B cell (primary cell): ENCODE data around the gene C12orf57. TPM values are rescaled to one million over a fixed set of nuclear protein-coding genes. Genes with fewer than 3 reads are reported as not detected.

Source experiments
- ATAC-seq: fragments of 200-7000 bp; cut with Tn5 transposase; one replicate; pipeline ENCODE4 v1.10.0; 2021; ENCODE audit warnings: low read depth, mild to moderate bottlenecking, moderate number of reproducible peaks, moderate library complexity
- CTCF ChIA-PET: fragments of 350-600 bp; sonication (Branson Sonifier 250); formaldehyde crosslinking; loops from one replicate; lab custom pipeline; 2021; ENCODE audit warnings: antibody characterized with exemption, inconsistent platforms; lab: Charles Lee
- POLR2A ChIA-PET: fragments of 350-600 bp; sonication (Branson Sonifier 250); formaldehyde crosslinking; loops from one replicate; lab custom pipeline; 2021; ENCODE audit warnings: antibody characterized with exemption; lab: Charles Lee
- DNase-seq: peaks from one replicate; pipeline ENCODE4 v3.0.0; 2013
- H2AFZ ChIP-seq: 2 replicates; pipeline ENCODE4 v1.6.1; 2012; ENCODE audit warnings: mild to moderate bottlenecking, low read depth, low read length; ENCODE audit not compliant: insufficient read depth, poor library complexity, severe bottlenecking
- H3K27ac ChIP-seq, 2 donors: 1 replicate in 1 of 2; 2 replicates in 1 of 2; pipeline ENCODE4 v1.5.1; 2012 to 2013; ENCODE audit warnings: low read length in 2 of 2, mild to moderate bottlenecking in 2 of 2, moderate library complexity in 1 of 2
- H3K27me3 ChIP-seq, 4 experiments: fragments of 200-600 bp in 1 of 4; sonication (generic) in 1 of 4; replicated peaks in 1 of 4; 1 replicate in 2 of 4; 2 replicates in 2 of 4; pipeline versions ENCODE4 v1.6.1 to v1.7.0; 2013 to 2016; ENCODE audit warnings: low read length in 3 of 4, mild to moderate bottlenecking in 2 of 4, mixed read lengths in 1 of 4, moderate library complexity in 1 of 4; ENCODE audit not compliant: insufficient read depth in 4 of 4, control insufficient read depth in 3 of 4; ENCODE audit errors: control extremely low read depth in 1 of 4
- H3K36me3 ChIP-seq, 2 experiments: replicated peaks in 1 of 2; 1 replicate in 1 of 2; 2 replicates in 1 of 2; pipeline versions ENCODE4 v1.6.1 to v1.7.1; 2013; ENCODE audit warnings: low read length in 1 of 2; ENCODE audit not compliant: insufficient read depth in 2 of 2, control insufficient read depth in 1 of 2; ENCODE audit errors: control extremely low read depth in 1 of 2, extremely low read depth in 1 of 2
- H3K4me1 ChIP-seq, 2 donors: fragments of 200-600 bp in 1 of 2; sonication (generic) in 1 of 2; 1 replicate in 1 of 2; 2 replicates in 1 of 2; pipeline versions ENCODE4 v1.5.1 to v1.6.1; 2013 to 2017; ENCODE audit warnings: low read length in 2 of 2; ENCODE audit not compliant: control insufficient read depth in 2 of 2, insufficient read depth in 2 of 2
- H3K4me2 ChIP-seq: replicated peaks from 2 replicates; pipeline ENCODE3; 2012; ENCODE audit warnings: mild to moderate bottlenecking, low read depth, low read length; ENCODE audit not compliant: poor library complexity, severe bottlenecking
- H3K4me3 ChIP-seq, 5 experiments: fragments of 200-600 bp in 1 of 5; sonication (generic) in 1 of 5; 1 replicate in 3 of 5; 2 replicates in 2 of 5; pipeline versions ENCODE4 v1.5.1 to v1.7.0; 2011 to 2016; ENCODE audit warnings: low read length in 4 of 5, mild to moderate bottlenecking in 4 of 5, low read depth in 2 of 5, control low read depth in 1 of 5, moderate library complexity in 1 of 5; ENCODE audit not compliant: insufficient read depth in 1 of 5; ENCODE audit errors: control extremely low read depth in 1 of 5, extremely low read depth in 1 of 5
- H3K79me2 ChIP-seq: fragments of 200-600 bp; sonication (generic); one replicate; pipeline ENCODE4 v1.6.0; 2016; ENCODE audit warnings: low read length; ENCODE audit not compliant: control insufficient read depth, insufficient read depth
- H3K9ac ChIP-seq: fragments of 200-600 bp; sonication (generic); 2 replicates; pipeline ENCODE4 v1.6.1; 2017; ENCODE audit warnings: mild to moderate bottlenecking, low read length, moderate library complexity
- H3K9me3 ChIP-seq, 3 donors: one replicate each; pipeline versions ENCODE4 v1.6.1 to v1.7.1; 2013; ENCODE audit warnings: low read length in 2 of 3; ENCODE audit not compliant: control insufficient read depth in 2 of 3, insufficient read depth in 1 of 3; ENCODE audit errors: control extremely low read depth in 1 of 3
- H4K20me1 ChIP-seq: 2 replicates; pipeline ENCODE4 v1.6.0; 2012; ENCODE audit warnings: mild to moderate bottlenecking, low read length; ENCODE audit not compliant: insufficient read depth, control insufficient read depth, poor library complexity, severe bottlenecking
- H3K27ac Mint-ChIP-seq: one replicate; pipeline ENCODE4 v1.8.0; 2021; ENCODE audit warnings: mixed read lengths
- H3K27me3 Mint-ChIP-seq: one replicate; pipeline ENCODE4 v1.8.0; 2021; ENCODE audit warnings: mixed read lengths
- H3K4me1 Mint-ChIP-seq: one replicate; pipeline ENCODE4 v1.8.0; 2021; ENCODE audit warnings: mixed read lengths
- H3K4me3 Mint-ChIP-seq: one replicate; pipeline ENCODE4 v1.8.0; 2021; ENCODE audit warnings: mixed read lengths
- H3K9me3 Mint-ChIP-seq: one replicate; pipeline ENCODE4 v1.8.0; 2022; ENCODE audit warnings: mixed read lengths; ENCODE audit not compliant: insufficient read depth
- EZH2 ChIP-seq: IDR thresholded peaks from 2 replicates; pipeline ENCODE4 v1.6.1; 2012; ENCODE audit warnings: borderline replicate concordance, low read depth, mild to moderate bottlenecking, moderate library complexity, low read length; ENCODE audit not compliant: insufficient read depth, poor library complexity, severe bottlenecking
- WGBS: methylation state at CpG from one replicate; pipeline ENCODE4 v1.1.5; 2013; ENCODE audit warnings: missing lambda C conversion rate; ENCODE audit not compliant: insufficient coverage; 5-methylcytosine and 5-hydroxymethylcytosine counted together
- intact Hi-C: fragments of 100-400 bp; cut with micrococcal nuclease; formaldehyde crosslinking; loops from one replicate; pipeline ENCODE4 v1.10.0; 2022
- polyA plus RNA-seq: library from polyadenylated mRNA; depleted of rRNA; stranded (reverse); fragments of >200 nt; gene quantifications from 2 replicates; pipeline ENCODE4 v1.2.3, GENCODE V29; 2012
- total RNA-seq, 2 donors: library from RNA; stranded (reverse); fragments of 120-200 nt in 1 of 2; gene quantifications; 1 replicate in 1 of 2; 2 replicates in 1 of 2; pipeline versions ENCODE4 v1.2.3 to v1.2.4, GENCODE V29; 2013 to 2022
- TF ChIP-seq, protein P1 (sequence below): fragments of 200-600 bp; IDR thresholded peaks from one replicate; pipeline ENCODE4 v1.8.0; 2022; ENCODE audit warnings: antibody characterized with exemption, mild to moderate bottlenecking

Gene C12orf57
- total and polyA plus RNA-seq, 2 donors (not counting 1 experiment from before 2014, with no cell fraction given) = 90.9 to 460 TPM

DNA sequence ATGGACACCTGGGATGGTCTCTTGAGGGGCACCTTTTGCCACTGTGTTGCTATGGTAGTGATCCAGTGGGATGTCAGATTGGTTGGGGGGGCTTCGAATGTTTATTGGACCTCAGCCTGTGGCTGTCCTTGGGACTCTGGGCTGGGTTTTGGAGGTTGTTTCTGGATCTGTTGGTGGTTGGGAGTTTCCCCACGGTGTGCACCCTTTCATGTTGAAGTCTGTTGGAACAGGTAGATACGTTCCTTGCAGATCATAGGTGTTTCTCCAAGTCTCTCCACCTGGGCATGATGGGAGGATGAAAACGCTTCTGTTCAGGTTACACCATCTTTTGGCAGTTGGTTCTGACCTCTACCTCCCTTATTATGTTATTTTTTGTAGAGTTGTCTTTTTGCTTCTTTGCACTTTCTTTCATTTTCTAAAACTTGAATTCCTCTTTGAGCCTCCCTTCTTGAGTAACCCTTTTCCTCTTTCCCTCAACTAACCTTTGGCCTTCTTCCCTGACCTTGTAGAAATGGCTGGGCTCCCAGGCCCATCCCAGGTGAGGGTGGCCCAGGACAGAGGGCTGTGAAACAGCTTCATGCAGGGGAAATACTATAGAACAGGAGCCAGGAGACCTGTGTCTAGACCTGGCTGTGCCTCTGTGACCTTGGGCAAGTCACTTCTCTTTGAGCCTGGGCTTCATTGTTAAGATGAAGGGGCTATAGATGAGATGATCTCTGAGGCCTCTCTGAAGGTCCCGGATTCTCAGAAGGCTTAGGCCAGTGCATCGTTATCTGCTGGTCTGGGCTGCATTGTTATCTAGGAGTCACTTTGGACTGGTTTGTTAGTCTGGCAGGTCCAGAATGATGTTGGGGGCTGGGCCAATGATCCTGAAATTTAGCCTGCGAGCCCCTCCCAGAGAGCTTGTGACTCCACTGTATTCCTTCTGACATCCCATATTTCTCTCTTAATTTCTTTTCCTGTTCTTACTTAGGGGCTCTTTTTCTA lies 14.1 kb upstream of the C12orf57 start:
- H3K27ac Mint-ChIP-seq = peak overlapping the region; percentile 89
- H3K27ac ChIP-seq = peak overlapping the region in 1 of 2 donors; percentile 81
- H3K9me3 ChIP-seq = no peaks in the 10 kb centered on the region
- H3K9ac ChIP-seq = no peak overlapping the region
- TF ChIP-seq, protein P1, sequence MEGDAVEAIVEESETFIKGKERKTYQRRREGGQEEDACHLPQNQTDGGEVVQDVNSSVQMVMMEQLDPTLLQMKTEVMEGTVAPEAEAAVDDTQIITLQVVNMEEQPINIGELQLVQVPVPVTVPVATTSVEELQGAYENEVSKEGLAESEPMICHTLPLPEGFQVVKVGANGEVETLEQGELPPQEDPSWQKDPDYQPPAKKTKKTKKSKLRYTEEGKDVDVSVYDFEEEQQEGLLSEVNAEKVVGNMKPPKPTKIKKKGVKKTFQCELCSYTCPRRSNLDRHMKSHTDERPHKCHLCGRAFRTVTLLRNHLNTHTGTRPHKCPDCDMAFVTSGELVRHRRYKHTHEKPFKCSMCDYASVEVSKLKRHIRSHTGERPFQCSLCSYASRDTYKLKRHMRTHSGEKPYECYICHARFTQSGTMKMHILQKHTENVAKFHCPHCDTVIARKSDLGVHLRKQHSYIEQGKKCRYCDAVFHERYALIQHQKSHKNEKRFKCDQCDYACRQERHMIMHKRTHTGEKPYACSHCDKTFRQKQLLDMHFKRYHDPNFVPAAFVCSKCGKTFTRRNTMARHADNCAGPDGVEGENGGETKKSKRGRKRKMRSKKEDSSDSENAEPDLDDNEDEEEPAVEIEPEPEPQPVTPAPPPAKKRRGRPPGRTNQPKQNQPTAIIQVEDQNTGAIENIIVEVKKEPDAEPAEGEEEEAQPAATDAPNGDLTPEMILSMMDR = no peak
- TF ChIP-seq EZH2 = no peak
- H2AFZ ChIP-seq = peak overlapping the region; percentile 90
- no peaks in the 10 kb centered on the region for H3K27me3 Mint-ChIP-seq
- no peak for ATAC-seq
- DNase-seq = no peak
- POLR2A ChIA-PET = interaction anchor here (1.2 to 6.4 kb wide), 4 partner anchors 7 to 16 kb away, joined by 3 to 37 read pairs (median 4); partner anchors contain the start of genes C12orf57, ENO2 and RNU7-1
- no peaks in the 10 kb centered on the region for H3K9me3 Mint-ChIP-seq
- peak overlapping the region; percentile 88 for H3K4me3 Mint-ChIP-seq
- no peak overlapping the region for H3K4me2 ChIP-seq
- intact Hi-C loops = loop anchor here (1.0 kb wide), 1 partner anchor 8 kb away; no protein-coding TSS in a partner anchor
- H3K4me1 ChIP-seq = peaks cover 15 to 28% of the 10 kb centered on the region in 2 donors
- H4K20me1 ChIP-seq = no peaks in the 10 kb centered on the region
- H3K4me3 ChIP-seq = no peak overlapping the region
- H3K79me2 ChIP-seq = peaks cover 32% of the 10 kb centered on the region
- 84% methylated on average over 4 of the region's 7 CpGs for WGBS
- H3K36me3 ChIP-seq = peaks cover 0 to 11% of the 10 kb centered on the region in 2 experiments
- H3K27me3 ChIP-seq = no peaks in the 10 kb centered on the region
- CTCF ChIA-PET = interaction anchor here (0.8 to 3.3 kb wide), 9 partner anchors 7 to 88 kb away, joined by 3 to 14 read pairs (median 5); partner anchors contain the start of genes C12orf57, LPCAT3, RNU7-1 and SPSB2
- H3K4me1 Mint-ChIP-seq = peaks cover 37% of the 10 kb centered on the region
